ENCODE results near the gene PIPOX.

Gene PIPOX

DNA sequence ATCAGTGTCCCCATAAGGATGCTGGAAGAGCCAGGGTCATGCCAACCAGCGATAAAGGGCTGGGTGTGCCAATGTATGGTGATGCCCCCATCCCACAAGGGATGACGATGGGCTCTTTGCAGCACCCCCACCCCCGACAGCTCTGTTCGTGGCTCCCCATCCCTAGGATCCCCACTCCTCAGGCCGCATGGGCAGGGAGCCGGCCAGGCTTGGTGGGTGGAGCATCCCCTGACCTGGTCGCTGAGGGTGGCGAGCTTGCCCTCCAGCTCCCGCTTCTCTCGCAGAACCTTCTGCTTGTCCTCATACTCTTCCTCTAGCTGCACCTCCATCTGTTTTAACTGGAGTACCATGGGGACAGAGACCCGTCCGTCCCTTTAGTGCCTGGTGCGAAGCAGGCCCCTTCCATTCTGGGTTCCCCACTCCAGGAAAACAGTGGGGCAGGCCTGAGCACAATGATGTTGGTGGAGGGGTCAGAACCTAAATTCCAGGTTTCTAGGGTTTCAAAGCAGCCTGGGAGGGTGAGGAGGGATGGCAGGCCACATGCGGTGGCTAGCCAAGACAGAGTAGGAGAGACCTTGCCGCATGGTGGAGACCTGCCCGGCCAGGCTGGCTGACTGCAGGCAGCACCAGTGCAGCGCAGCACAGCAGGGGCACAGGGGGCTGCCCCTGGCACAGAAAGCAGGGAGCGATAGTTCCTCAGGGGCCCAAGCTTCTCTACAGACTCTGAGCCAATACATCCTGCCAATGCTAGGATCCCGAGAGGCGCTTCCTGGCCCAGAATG is 50.3 kb downstream of the PIPOX start:
- Histone ChIP-seq H3K36me3 (ENCODE audit: insufficient read depth, low read length) (peaks cover 48% of the 10 kb centered on the region), H3K4me1 (ENCODE audit: control insufficient read depth, insufficient read depth, low read length) (no peaks in the 10 kb centered on the region)

GRCh38 chr17:29094101-29094708 is 51.3 kb downstream of the PIPOX start:
- no peaks in the 10 kb centered on the region for H3K9me3 ChIP-seq (replicated peaks; ENCODE audit: low read length)
- H3K4me1 ChIP-seq (ENCODE audit: control insufficient read depth, insufficient read depth, low read length) = no peaks in the 10 kb centered on the region
- H3K36me3 ChIP-seq (ENCODE audit: insufficient read depth, low read length) = peaks cover 53% of the 10 kb centered on the region
- H3K27me3 ChIP-seq (ENCODE audit: control insufficient read depth, insufficient read depth, low read length) = no peaks in the 10 kb centered on the region
- H3K9ac ChIP-seq (ENCODE audit: low read depth, low read length) = no peak overlapping the region
- no peak overlapping the region for H3K4me3 ChIP-seq (ENCODE audit: low read length)
- H3K4me2 ChIP-seq (ENCODE audit: low read length) = no peak overlapping the region

More for the DNA sequence above, 50.3 kb downstream of the PIPOX start:
- Histone ChIP-seq H3K4me3 (ENCODE audit: low read length) (no peak overlapping the region), H3K27me3 (ENCODE audit: control insufficient read depth, insufficient read depth, low read length) (no peaks in the 10 kb centered on the region), H3K9ac (ENCODE audit: low read depth, low read length) (no peak overlapping the region), H3K4me2 (ENCODE audit: low read length) (no peak overlapping the region), H3K9me3 (replicated peaks; ENCODE audit: low read length) (no peaks in the 10 kb centered on the region)

DNA sequence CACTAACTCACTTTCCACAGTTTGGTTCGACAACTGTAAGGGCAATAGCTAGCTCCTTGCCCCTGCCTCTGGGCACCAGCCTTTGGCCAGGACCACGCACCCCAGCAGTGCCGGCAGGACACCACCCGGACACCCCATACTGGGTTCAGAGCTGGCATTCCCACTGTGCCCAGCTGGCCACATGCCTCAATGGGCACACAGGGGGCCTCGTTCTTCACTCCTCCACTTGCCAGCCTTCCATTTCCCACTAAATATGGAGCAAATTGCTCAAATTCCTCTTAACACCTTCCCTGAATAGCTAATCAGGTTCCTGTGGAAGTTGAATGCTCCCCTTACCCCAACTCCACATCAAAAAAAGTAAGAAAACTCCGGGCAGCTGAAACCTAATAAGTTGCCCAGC is 52.5 kb downstream of the PIPOX start:
- no peak overlapping the region for H3K4me2 ChIP-seq (ENCODE audit: low read length)
- H3K9me3 ChIP-seq (replicated peaks; ENCODE audit: low read length) = no peaks in the 10 kb centered on the region
- no peak overlapping the region for H3K4me3 ChIP-seq (ENCODE audit: low read length)
- H3K27me3 ChIP-seq (ENCODE audit: control insufficient read depth, insufficient read depth, low read length) = no peaks in the 10 kb centered on the region
- peaks cover 47% of the 10 kb centered on the region for H3K36me3 ChIP-seq (ENCODE audit: insufficient read depth, low read length)
- H3K9ac ChIP-seq (ENCODE audit: low read depth, low read length) = no peak overlapping the region
- no peaks in the 10 kb centered on the region for H3K4me1 ChIP-seq (ENCODE audit: control insufficient read depth, insufficient read depth, low read length)

DNA sequence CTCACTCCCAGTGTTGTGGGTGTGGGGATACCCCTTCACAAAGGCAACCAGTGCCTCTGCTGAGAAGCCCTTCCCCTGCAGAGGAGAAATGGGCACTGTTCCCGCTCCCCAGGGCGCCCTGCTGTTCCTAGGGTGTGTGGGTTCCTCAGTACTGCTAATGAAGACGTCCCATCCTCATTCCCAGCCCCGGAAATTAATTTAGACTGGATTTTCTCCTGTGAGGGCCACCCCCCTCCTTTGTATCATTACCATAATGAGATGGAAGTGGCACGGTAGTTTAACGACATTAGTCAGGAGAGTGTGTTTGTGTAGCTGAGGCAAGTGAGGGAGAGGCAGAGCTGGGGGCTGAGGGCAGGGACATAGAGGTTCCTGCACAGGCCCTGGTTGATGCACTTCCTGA is 53.2 kb downstream of the PIPOX start:
- Histone ChIP-seq H3K4me3 (ENCODE audit: low read length) (no peak overlapping the region), H3K27me3 (ENCODE audit: control insufficient read depth, insufficient read depth, low read length) (no peaks in the 10 kb centered on the region), H3K36me3 (ENCODE audit: insufficient read depth, low read length) (peaks cover 45% of the 10 kb centered on the region), H3K4me2 (ENCODE audit: low read length) (no peak overlapping the region), H3K9me3 (replicated peaks; ENCODE audit: low read length) (no peaks in the 10 kb centered on the region), H3K9ac (ENCODE audit: low read depth, low read length) (no peak overlapping the region), H3K4me1 (ENCODE audit: control insufficient read depth, insufficient read depth, low read length) (no peaks in the 10 kb centered on the region)

GRCh38 chr17:29099527-29099926 is 56.6 kb downstream of the PIPOX start:
- H3K4me1 ChIP-seq (ENCODE audit: control insufficient read depth, insufficient read depth, low read length) = peaks cover 22% of the 10 kb centered on the region
- H3K27me3 ChIP-seq (ENCODE audit: control insufficient read depth, insufficient read depth, low read length) = no peaks in the 10 kb centered on the region
- no peak overlapping the region for H3K9ac ChIP-seq (ENCODE audit: low read depth, low read length)
- H3K4me3 ChIP-seq (ENCODE audit: low read length) = no peak overlapping the region
- no peaks in the 10 kb centered on the region for H3K9me3 ChIP-seq (replicated peaks; ENCODE audit: low read length)
- no peak overlapping the region for H3K4me2 ChIP-seq (ENCODE audit: low read length)
- H3K36me3 ChIP-seq (ENCODE audit: insufficient read depth, low read length) = peaks cover 26% of the 10 kb centered on the region

- Histone ChIP-seq H3K4me3 (ENCODE audit: low read length) (no peak overlapping the region), H3K4me2 (ENCODE audit: low read length) (no peak overlapping the region), H3K4me1 (ENCODE audit: control insufficient read depth, insufficient read depth, low read length) (peaks cover 22% of the 10 kb centered on the region), H3K9me3 (replicated peaks; ENCODE audit: low read length) (no peaks in the 10 kb centered on the region), H3K36me3 (ENCODE audit: insufficient read depth, low read length) (peaks cover 22% of the 10 kb centered on the region), H3K9ac (ENCODE audit: low read depth, low read length) (no peak overlapping the region), H3K27me3 (ENCODE audit: control insufficient read depth, insufficient read depth, low read length) (no peaks in the 10 kb centered on the region)
Measured at GRCh38 chr17:29100296-29100695, 57.4 kb downstream of the PIPOX start.

DNA sequence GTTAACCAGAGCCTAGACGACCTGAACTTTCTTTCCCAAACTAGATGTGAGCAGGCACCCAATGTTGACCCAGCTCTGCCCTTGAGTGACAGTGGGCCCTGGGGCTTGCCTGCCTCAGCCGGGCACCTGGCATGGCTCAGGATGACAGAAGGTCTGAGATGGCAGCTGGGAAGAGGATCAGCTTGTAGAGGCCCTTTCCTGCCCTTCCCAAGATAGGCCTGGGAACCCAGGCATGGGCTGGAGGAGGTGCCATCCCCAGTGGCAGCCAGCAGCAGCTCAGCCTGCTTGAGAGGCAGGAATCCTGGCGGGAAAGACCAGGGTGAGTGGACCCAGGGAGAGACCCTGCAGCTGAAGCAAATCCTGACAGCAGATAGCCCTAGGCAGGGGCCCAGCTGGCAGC is 59.1 kb downstream of the PIPOX start:
- H3K9me3 ChIP-seq (replicated peaks; ENCODE audit: low read length) = no peaks in the 10 kb centered on the region
- H3K4me1 ChIP-seq (ENCODE audit: control insufficient read depth, insufficient read depth, low read length) = peaks cover 22% of the 10 kb centered on the region
- no peak overlapping the region for H3K4me3 ChIP-seq (ENCODE audit: low read length)
- H3K9ac ChIP-seq (ENCODE audit: low read depth, low read length) = peak overlapping the region; percentile 48
- peaks cover 17% of the 10 kb centered on the region for H3K36me3 ChIP-seq (ENCODE audit: insufficient read depth, low read length)
- peak overlapping the region; percentile 55 for H3K4me2 ChIP-seq (ENCODE audit: low read length)
- no peaks in the 10 kb centered on the region for H3K27me3 ChIP-seq (ENCODE audit: control insufficient read depth, insufficient read depth, low read length)

DNA sequence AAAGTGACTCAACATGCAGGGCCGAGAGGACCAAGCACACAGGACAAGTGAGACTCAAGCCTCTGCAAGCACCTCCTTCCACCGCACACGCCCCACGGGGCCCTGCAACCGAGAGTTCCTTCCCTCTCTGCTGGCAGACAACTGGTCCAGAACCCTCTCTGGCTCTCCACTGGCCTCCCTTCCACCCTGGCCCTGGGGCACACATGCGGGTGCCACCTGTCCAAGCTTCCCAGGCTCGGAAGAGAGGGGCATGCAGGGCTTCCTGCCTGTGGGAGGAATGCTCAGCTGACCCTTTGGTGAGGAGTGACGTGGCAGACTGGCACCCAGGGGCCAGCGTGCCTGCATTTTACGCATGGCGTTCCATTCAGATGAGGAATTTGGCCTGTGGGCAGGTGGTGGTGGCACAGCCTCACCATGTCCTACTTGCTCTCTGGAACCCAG is 59.8 kb downstream of the PIPOX start:
- Histone ChIP-seq H3K9ac (ENCODE audit: low read depth, low read length) (peak overlapping the region; percentile 48), H3K4me3 (ENCODE audit: low read length) (no peak overlapping the region), H3K27me3 (ENCODE audit: control insufficient read depth, insufficient read depth, low read length) (no peaks in the 10 kb centered on the region), H3K4me1 (ENCODE audit: control insufficient read depth, insufficient read depth, low read length) (peaks cover 22% of the 10 kb centered on the region), H3K36me3 (ENCODE audit: insufficient read depth, low read length) (peaks cover 13% of the 10 kb centered on the region), H3K4me2 (ENCODE audit: low read length) (peak overlapping the region; percentile 55), H3K9me3 (replicated peaks; ENCODE audit: low read length) (no peaks in the 10 kb centered on the region)

GRCh38 chr17:29103341-29103740 is 60.4 kb downstream of the PIPOX start:
- Histone ChIP-seq H3K4me3 (ENCODE audit: low read length) (no peak overlapping the region), H3K27me3 (ENCODE audit: control insufficient read depth, insufficient read depth, low read length) (no peaks in the 10 kb centered on the region), H3K4me1 (ENCODE audit: control insufficient read depth, insufficient read depth, low read length) (peaks cover 27% of the 10 kb centered on the region), H3K9me3 (replicated peaks; ENCODE audit: low read length) (no peaks in the 10 kb centered on the region), H3K9ac (ENCODE audit: low read depth, low read length) (peak overlapping the region; percentile 48), H3K4me2 (ENCODE audit: low read length) (peak overlapping the region; percentile 55), H3K36me3 (ENCODE audit: insufficient read depth, low read length) (peaks cover 11% of the 10 kb centered on the region)

Data from skeletal muscle satellite cell (primary cell).